ENCODE data around the gene AGTRAP. TPM values are rescaled to one million over a fixed set of nuclear protein-coding genes. Genes with fewer than 3 reads are reported as not detected.

The AGTRAP gene
- total and polyA plus RNA-seq, 2 experiments from 2014 or later = 34.2 to 71.9 TPM

GRCh38 chr1:11697893-11698210, 38.1 kb upstream of the AGTRAP start:
- peaks cover 16% of the 10 kb centered on the region for H3K27me3 ChIP-seq
- no peaks in the 10 kb centered on the region for H3K36me3 ChIP-seq (replicated peaks; ENCODE audit: insufficient read depth, low read depth)
- no peaks in the 10 kb centered on the region for H3K9me2 ChIP-seq (replicated peaks; ENCODE audit: insufficient read depth)
- no peak for TF ChIP-seq EZH2phosphoT487 (IDR thresholded peaks at IDR 0.05; ENCODE audit: low read depth, severe bottlenecking, unreplicated experiment)
- no peak for TF ChIP-seq EZH2 (IDR thresholded peaks at IDR 0.05; ENCODE audit: borderline replicate concordance)
- no peak for TF ChIP-seq CTCF (IDR thresholded peaks at IDR 0.05; ENCODE audit: poor library complexity)
- no peak for DNase-seq (ENCODE audit: low spot score)
- H3K4me1 ChIP-seq (ENCODE audit: insufficient read depth) = no peaks in the 10 kb centered on the region
- no peaks in the 10 kb centered on the region for H4K20me1 ChIP-seq (ENCODE audit: insufficient read depth, poor library complexity, severe bottlenecking)
- no peak overlapping the region for H2AFZ ChIP-seq
- H3K4me3 ChIP-seq = no peak overlapping the region
- H3K9me3 ChIP-seq (ENCODE audit: low read depth) = no peaks in the 10 kb centered on the region
- H3K27ac ChIP-seq = no peak overlapping the region
- WGBS (ENCODE audit: low lambda C conversion rate, missing lambda C conversion rate) = 86% methylated on average over 5 of the region's 5 CpGs
- H3K79me2 ChIP-seq = no peaks in the 10 kb centered on the region
- no peak overlapping the region for H3K4me2 ChIP-seq

GRCh38 chr1:11700601-11701467, 35.1 kb upstream of the AGTRAP start:
- Histone ChIP-seq H2AFZ (no peak overlapping the region), H3K4me1 (ENCODE audit: insufficient read depth) (no peaks in the 10 kb centered on the region), H3K27ac (no peak overlapping the region), H3K36me3 (replicated peaks; ENCODE audit: insufficient read depth, low read depth) (no peaks in the 10 kb centered on the region), H3K4me2 (no peak overlapping the region), H3K4me3 (no peak overlapping the region), H3K9me3 (ENCODE audit: low read depth) (no peaks in the 10 kb centered on the region), H3K9me2 (replicated peaks; ENCODE audit: insufficient read depth) (no peaks in the 10 kb centered on the region), H3K79me2 (no peaks in the 10 kb centered on the region), H4K20me1 (ENCODE audit: insufficient read depth, poor library complexity, severe bottlenecking) (no peaks in the 10 kb centered on the region), H3K27me3 (no peaks in the 10 kb centered on the region)
- WGBS (ENCODE audit: low lambda C conversion rate, missing lambda C conversion rate) = 74% methylated on average over 32 of the region's 34 CpGs
- TF ChIP-seq EZH2phosphoT487 (IDR thresholded peaks at IDR 0.05; ENCODE audit: low read depth, severe bottlenecking, unreplicated experiment) (no peak), EZH2 (IDR thresholded peaks at IDR 0.05; ENCODE audit: borderline replicate concordance) (no peak), CTCF (IDR thresholded peaks at IDR 0.05; ENCODE audit: poor library complexity) (no peak)
- DNase-seq (ENCODE audit: low spot score) = no peak

- WGBS (ENCODE audit: low lambda C conversion rate, missing lambda C conversion rate) = 74% methylated on average over 15 of the region's 15 CpGs
- Histone ChIP-seq H3K4me3 (no peak overlapping the region), H3K4me1 (ENCODE audit: insufficient read depth) (no peaks in the 10 kb centered on the region), H3K9me3 (ENCODE audit: low read depth) (no peaks in the 10 kb centered on the region), H3K27me3 (no peaks in the 10 kb centered on the region), H3K36me3 (replicated peaks; ENCODE audit: insufficient read depth, low read depth) (no peaks in the 10 kb centered on the region), H3K27ac (no peak overlapping the region), H4K20me1 (ENCODE audit: insufficient read depth, poor library complexity, severe bottlenecking) (no peaks in the 10 kb centered on the region), H3K4me2 (no peak overlapping the region), H3K79me2 (no peaks in the 10 kb centered on the region), H3K9me2 (replicated peaks; ENCODE audit: insufficient read depth) (no peaks in the 10 kb centered on the region), H2AFZ (no peak overlapping the region)
- TF ChIP-seq CTCF (IDR thresholded peaks at IDR 0.05; ENCODE audit: poor library complexity) (no peak), EZH2phosphoT487 (IDR thresholded peaks at IDR 0.05; ENCODE audit: low read depth, severe bottlenecking, unreplicated experiment) (no peak), EZH2 (IDR thresholded peaks at IDR 0.05; ENCODE audit: borderline replicate concordance) (no peak)
- no peak for DNase-seq (ENCODE audit: low spot score)
These were observed 34.4 kb upstream of the AGTRAP start for GRCh38 chr1:11701551-11701961.

Data from hepatocyte (in vitro differentiated cells).